DND-41 (cell line): ENCODE measurements around the gene FEM1C.

Experiments used
- EZH2 ChIP-seq: IDR thresholded peaks from 3 replicates; pipeline ENCODE4 v1.6.1; 2012; ENCODE audit warnings: borderline replicate concordance, low read depth, mild to moderate bottlenecking, moderate library complexity, low read length, inconsistent platforms; ENCODE audit not compliant: severe bottlenecking
- TF ChIP-seq, protein P1 (sequence below): IDR thresholded peaks from 2 replicates; pipeline ENCODE4 v1.5.1; 2012; ENCODE audit warnings: borderline replicate concordance, low read length, moderate library complexity, mild to moderate bottlenecking; ENCODE audit not compliant: poor library complexity, severe bottlenecking; ENCODE audit errors: extremely low read depth

- no peak for TF ChIP-seq EZH2
- TF ChIP-seq, protein P1, sequence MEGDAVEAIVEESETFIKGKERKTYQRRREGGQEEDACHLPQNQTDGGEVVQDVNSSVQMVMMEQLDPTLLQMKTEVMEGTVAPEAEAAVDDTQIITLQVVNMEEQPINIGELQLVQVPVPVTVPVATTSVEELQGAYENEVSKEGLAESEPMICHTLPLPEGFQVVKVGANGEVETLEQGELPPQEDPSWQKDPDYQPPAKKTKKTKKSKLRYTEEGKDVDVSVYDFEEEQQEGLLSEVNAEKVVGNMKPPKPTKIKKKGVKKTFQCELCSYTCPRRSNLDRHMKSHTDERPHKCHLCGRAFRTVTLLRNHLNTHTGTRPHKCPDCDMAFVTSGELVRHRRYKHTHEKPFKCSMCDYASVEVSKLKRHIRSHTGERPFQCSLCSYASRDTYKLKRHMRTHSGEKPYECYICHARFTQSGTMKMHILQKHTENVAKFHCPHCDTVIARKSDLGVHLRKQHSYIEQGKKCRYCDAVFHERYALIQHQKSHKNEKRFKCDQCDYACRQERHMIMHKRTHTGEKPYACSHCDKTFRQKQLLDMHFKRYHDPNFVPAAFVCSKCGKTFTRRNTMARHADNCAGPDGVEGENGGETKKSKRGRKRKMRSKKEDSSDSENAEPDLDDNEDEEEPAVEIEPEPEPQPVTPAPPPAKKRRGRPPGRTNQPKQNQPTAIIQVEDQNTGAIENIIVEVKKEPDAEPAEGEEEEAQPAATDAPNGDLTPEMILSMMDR = no peak
These were observed 49.8 kb downstream of the FEM1C start for GRCh38 chr5:115494570-115495289.
